Measurements from ENCODE around the gene ITGAD.

DNA sequence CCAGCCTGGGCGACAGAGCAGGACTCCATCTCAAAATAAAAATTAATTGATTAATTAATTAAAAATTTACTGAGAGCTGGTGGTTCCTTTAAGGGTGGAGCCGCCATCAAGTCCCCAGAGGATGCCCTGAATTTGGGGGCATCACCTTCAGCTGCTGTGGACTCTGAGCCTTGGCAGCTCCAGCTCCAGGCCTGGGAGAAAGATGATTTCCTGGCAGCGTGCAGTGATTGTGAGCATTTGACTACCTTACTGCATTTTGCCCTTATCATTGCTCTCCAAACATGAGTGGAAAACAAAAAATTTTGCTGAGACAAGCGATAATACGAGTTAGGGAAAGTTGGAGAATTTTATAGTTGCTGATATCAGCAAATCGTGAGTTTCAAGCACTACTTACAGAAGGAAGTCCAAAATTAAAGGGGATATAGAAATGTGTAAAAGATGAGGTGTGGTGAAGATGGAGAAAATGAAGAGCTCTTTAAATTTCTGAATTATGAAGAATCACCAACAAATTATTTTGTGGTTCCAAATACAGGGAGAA is 2.6 kb upstream of the ITGAD start:
- no peak for TF ChIP-seq EZH2phosphoT487 (IDR thresholded peaks at IDR 0.05; ENCODE audit: low read length)
- TF ChIP-seq, protein P1, sequence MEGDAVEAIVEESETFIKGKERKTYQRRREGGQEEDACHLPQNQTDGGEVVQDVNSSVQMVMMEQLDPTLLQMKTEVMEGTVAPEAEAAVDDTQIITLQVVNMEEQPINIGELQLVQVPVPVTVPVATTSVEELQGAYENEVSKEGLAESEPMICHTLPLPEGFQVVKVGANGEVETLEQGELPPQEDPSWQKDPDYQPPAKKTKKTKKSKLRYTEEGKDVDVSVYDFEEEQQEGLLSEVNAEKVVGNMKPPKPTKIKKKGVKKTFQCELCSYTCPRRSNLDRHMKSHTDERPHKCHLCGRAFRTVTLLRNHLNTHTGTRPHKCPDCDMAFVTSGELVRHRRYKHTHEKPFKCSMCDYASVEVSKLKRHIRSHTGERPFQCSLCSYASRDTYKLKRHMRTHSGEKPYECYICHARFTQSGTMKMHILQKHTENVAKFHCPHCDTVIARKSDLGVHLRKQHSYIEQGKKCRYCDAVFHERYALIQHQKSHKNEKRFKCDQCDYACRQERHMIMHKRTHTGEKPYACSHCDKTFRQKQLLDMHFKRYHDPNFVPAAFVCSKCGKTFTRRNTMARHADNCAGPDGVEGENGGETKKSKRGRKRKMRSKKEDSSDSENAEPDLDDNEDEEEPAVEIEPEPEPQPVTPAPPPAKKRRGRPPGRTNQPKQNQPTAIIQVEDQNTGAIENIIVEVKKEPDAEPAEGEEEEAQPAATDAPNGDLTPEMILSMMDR (IDR thresholded peaks at IDR 0.05; ENCODE audit: low read length) = no peak
